ENCODE measurements around the gene SLC6A6.

Gene SLC6A6

DNA sequence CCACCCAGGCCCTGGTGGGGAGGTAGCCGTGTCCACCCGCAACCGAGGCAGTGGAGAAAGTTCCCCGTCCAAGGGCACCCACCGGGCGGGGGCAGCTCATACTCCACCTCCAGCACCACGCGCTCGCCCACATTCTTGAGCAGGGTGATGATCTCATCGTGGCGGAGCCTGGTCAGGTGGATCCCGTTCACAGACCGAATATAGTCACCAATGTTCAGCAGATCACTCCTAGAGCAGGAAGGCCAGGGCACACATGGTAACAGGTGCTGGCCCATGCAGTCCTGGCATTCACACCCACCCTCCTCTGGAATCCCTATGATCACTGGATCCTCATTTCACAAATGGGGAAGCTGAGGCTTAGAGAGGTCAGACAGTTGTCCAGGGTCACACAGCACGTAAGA lies 121.9 kb downstream of the SLC6A6 start:
- no peak for TF ChIP-seq SPI1 (IDR thresholded peaks at IDR 0.05; ENCODE audit: low read depth, low read length)
- no peak for TF ChIP-seq POLR2AphosphoS5 (IDR thresholded peaks at IDR 0.05; ENCODE audit: low read depth, low read length)
- no peak for TF ChIP-seq POU2F2 (IDR thresholded peaks at IDR 0.05; ENCODE audit: low read depth, low read length)
- no peak for TF ChIP-seq PAX5 (IDR thresholded peaks at IDR 0.05; ENCODE audit: insufficient read depth, low read length, severe bottlenecking)
- no peak for TF ChIP-seq POLR2A (IDR thresholded peaks at IDR 0.05; ENCODE audit: low read depth, low read length)
- no peak for TF ChIP-seq TAF1 (IDR thresholded peaks at IDR 0.05; ENCODE audit: low read depth, low read length)
- DNase-seq (ENCODE audit: insufficient read length, low spot score), result no peak
- FAIRE-seq, result no peak

DNA sequence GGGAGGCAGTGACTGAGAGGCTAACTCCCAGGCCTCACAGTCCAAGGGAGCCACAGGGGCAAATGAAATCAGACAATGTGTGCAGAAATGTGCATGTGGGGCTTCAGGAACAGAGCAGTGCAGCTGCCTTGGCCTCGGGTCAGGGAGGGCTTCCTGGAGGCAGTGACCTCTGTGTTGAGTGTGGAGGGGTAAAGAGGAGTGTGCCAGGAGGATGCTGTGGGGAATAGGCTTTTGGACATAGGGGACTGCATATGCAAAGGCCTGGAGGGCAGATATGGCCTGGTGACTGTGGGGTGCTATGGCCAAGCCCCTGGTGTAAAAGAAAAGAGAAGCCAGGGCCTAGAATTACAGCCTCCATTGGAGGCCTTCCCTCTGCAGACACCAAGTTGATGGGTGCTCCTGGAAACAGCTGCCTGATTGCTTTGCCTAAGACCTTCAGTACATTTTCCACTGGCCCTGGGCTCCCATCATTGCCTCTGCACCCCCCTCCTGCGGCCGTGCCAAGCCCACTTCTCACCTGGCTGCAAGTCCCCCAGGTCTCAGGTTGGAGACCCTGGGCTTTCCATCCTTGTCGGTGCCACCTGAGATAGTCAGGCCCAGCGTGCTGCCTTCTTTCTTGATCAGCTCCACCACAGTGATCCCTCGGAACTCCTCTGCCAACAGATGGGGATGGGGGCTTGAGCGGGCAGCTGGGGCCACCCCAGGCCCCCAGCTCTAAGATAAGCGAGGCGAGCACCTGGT lies 122.7 kb downstream of the SLC6A6 start:
- no peak for TF ChIP-seq SPI1 (IDR thresholded peaks at IDR 0.05; ENCODE audit: low read depth, low read length)
- no peak for TF ChIP-seq PAX5 (IDR thresholded peaks at IDR 0.05; ENCODE audit: insufficient read depth, low read length, severe bottlenecking)
- no peak for TF ChIP-seq POLR2AphosphoS5 (IDR thresholded peaks at IDR 0.05; ENCODE audit: low read depth, low read length)
- TF ChIP-seq TAF1 (IDR thresholded peaks at IDR 0.05; ENCODE audit: low read depth, low read length), result no peak
- TF ChIP-seq POU2F2 (IDR thresholded peaks at IDR 0.05; ENCODE audit: low read depth, low read length), result no peak
- TF ChIP-seq POLR2A (IDR thresholded peaks at IDR 0.05; ENCODE audit: low read depth, low read length), result no peak
- FAIRE-seq, result no peak
- DNase-seq (ENCODE audit: insufficient read length, low spot score), result no peak

DNA sequence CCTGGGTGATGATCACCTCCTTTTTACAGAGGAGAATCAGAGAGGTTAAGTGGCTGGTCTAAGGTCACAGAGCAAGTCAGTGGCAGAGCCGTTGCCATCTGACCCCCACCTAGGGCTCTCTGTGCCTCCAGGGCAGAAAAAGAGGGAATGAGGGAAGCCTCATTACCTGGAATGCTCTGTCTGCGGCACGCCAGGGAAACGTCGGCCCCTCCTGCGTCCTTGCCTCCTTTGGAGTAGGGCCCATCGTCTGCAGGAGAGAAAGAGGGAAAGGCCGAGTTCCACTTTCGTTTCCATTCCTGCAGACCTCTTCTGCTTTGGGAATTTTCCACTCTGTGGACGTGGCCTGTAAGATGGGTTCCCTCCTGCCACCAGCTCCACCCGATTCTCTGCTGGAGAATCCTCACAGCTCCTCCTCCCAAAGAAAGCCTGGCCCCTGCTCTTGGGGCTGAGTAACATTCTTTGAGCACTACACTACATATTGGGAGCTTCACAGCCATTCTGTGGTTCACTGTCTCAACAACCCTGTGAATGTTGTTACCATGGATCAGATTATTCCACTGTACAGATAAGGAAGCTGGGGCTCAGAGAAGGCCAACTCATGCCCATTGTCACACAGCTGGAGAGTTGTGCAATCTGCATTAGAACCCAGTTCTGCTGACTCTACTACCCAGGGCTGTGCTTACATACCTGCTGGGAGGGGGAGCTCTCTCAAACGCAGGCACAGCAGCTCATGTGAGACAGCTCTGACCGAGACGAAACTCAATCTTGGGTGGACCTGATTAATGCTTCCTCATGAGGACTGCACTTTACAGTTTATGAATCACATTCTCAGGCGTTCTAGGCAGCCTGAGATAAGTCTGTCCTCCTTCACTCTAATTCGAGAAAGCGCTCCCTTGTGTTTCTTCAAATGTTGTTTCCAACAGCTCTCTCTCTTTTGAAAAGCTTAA lies 123.6 kb downstream of the SLC6A6 start:
- FAIRE-seq (no peak), DNase-seq (ENCODE audit: insufficient read length, low spot score) (no peak)
- TF ChIP-seq POU2F2 (IDR thresholded peaks at IDR 0.05; ENCODE audit: low read depth, low read length), result no peak
- no peak for TF ChIP-seq POLR2A (IDR thresholded peaks at IDR 0.05; ENCODE audit: low read depth, low read length)
- no peak for TF ChIP-seq PAX5 (IDR thresholded peaks at IDR 0.05; ENCODE audit: insufficient read depth, low read length, severe bottlenecking)
- no peak for TF ChIP-seq POLR2AphosphoS5 (IDR thresholded peaks at IDR 0.05; ENCODE audit: low read depth, low read length)
- no peak for TF ChIP-seq TAF1 (IDR thresholded peaks at IDR 0.05; ENCODE audit: low read depth, low read length)
- no peak for TF ChIP-seq SPI1 (IDR thresholded peaks at IDR 0.05; ENCODE audit: low read depth, low read length)

DNA sequence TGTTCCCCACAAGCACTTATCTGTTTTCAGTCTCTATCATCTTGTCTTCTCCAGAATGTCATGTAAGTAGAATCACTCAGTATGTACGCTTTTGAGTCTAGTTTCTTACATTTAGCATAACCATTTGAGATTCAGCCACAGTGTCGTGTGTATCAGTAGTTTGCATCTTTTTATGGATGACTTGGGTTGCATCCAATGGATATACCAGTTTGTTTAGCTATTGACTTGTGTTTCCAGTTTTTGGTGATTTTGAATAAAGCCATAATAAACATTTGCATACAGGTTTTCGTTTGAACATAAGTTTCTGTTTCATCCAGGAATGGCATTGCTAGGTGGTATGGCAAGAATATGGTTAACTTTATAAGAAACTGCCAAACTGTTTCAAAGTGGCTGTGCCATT lies 125.7 kb downstream of the SLC6A6 start:
- TF ChIP-seq POLR2A (IDR thresholded peaks at IDR 0.05; ENCODE audit: low read depth, low read length) (no peak), POU2F2 (IDR thresholded peaks at IDR 0.05; ENCODE audit: low read depth, low read length) (no peak), TAF1 (IDR thresholded peaks at IDR 0.05; ENCODE audit: low read depth, low read length) (no peak), POLR2AphosphoS5 (IDR thresholded peaks at IDR 0.05; ENCODE audit: low read depth, low read length) (no peak), SPI1 (IDR thresholded peaks at IDR 0.05; ENCODE audit: low read depth, low read length) (no peak), PAX5 (IDR thresholded peaks at IDR 0.05; ENCODE audit: insufficient read depth, low read length, severe bottlenecking) (no peak)
- DNase-seq (ENCODE audit: insufficient read length, low spot score) (no peak), FAIRE-seq (no peak)

DNA sequence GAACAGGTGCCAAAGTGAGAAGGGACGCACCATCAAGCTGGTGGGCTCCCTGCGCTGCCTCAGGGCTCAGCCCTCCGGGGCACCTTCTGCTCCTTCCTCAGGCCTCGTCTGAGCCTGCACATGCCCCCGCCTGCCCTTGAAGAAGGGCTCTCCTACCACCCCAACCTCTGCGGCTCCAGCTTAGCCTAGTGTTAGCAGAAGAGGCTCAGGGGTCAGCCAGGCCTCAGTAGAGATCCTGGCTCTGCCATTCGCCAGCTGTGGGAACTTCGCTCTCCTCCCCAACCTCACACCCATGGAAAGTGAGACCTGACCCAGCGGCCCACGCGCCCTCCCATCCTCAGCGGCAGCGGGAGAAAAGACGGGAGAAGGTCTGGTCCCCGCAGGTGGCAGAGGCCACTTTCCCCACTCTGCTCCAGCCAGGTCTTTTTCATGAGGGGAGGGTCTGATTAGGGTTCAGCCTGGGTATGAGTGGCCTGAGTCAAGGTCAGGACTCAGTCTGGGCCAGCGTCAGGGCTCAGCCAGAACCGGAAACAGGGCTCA lies 129.5 kb downstream of the SLC6A6 start:
- DNase-seq (ENCODE audit: insufficient read length, low spot score) (no peak), FAIRE-seq (no peak)
- no peak for TF ChIP-seq PAX5 (IDR thresholded peaks at IDR 0.05; ENCODE audit: insufficient read depth, low read length, severe bottlenecking)
- no peak for TF ChIP-seq TAF1 (IDR thresholded peaks at IDR 0.05; ENCODE audit: low read depth, low read length)
- no peak for TF ChIP-seq POU2F2 (IDR thresholded peaks at IDR 0.05; ENCODE audit: low read depth, low read length)
- TF ChIP-seq POLR2A (IDR thresholded peaks at IDR 0.05; ENCODE audit: low read depth, low read length), result no peak
- TF ChIP-seq POLR2AphosphoS5 (IDR thresholded peaks at IDR 0.05; ENCODE audit: low read depth, low read length), result no peak
- TF ChIP-seq SPI1 (IDR thresholded peaks at IDR 0.05; ENCODE audit: low read depth, low read length), result no peak

DNA sequence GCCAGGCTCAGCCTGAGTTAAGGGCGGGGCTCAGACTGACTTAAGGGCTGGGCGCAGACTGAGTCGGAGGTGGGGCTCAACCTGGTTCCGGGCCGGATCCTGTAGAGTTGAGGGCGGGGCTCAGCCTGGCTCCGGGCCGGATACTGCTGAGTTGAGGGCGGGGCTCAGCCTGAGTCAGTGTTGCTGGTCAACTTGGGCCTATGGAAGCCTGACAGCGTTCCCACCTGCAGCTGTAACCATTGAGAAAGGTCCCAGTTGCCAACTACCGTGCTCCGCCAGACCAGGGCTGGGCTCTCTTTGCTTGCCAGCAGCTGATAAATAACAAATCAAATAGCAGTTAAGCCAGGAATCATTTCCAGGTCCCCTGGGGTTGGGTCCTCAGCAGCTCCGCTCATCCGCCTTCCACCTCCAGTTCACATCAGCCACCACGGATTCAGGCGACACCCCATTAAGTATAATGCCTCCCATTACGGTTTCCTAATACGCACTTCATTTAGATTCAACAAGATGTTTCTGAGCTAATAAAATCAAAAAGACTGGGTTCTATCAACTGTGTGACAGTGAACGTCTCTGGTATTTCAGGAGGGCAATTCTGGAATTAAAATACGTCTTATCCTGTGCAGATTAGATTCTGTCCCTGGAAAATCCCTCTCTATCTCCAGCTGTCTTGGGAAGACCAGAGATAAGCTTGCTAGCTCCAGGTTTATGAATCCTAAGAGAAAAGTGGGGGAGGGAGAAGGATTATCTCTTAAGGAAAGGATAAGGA lies 130.5 kb downstream of the SLC6A6 start:
- no peak for DNase-seq (ENCODE audit: insufficient read length, low spot score)
- no peak for FAIRE-seq
- TF ChIP-seq PAX5 (IDR thresholded peaks at IDR 0.05; ENCODE audit: insufficient read depth, low read length, severe bottlenecking) (no peak), SPI1 (IDR thresholded peaks at IDR 0.05; ENCODE audit: low read depth, low read length) (no peak), POU2F2 (IDR thresholded peaks at IDR 0.05; ENCODE audit: low read depth, low read length) (no peak), POLR2AphosphoS5 (IDR thresholded peaks at IDR 0.05; ENCODE audit: low read depth, low read length) (no peak), TAF1 (IDR thresholded peaks at IDR 0.05; ENCODE audit: low read depth, low read length) (no peak), POLR2A (IDR thresholded peaks at IDR 0.05; ENCODE audit: low read depth, low read length) (no peak)

DNA sequence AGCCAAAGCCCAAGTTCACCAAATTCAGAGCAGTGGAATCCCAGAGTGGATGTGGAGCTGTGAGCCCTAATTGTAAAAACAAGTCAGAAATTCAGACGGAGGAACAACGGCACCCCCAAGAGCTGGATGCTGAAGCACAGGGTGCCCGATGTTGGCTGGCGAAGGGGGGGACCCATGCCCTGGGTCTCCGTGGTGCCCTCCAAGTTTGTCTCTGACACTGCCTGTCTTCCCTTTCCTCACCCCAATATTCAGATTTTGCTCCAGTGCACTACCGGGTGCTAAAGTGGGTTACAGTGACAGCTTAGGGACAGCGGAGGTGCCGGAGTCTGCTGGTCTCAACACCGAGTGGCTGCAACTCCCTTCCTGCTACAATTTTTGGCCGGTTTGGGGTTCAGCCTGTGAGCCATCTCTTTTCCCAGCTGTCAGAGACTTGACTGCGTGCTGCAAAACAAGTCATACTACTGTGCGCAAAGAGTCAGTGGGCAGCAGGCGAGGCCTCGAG lies 131.1 kb downstream of the SLC6A6 start:
- no peak for FAIRE-seq
- DNase-seq (ENCODE audit: insufficient read length, low spot score), result no peak
- TF ChIP-seq PAX5 (IDR thresholded peaks at IDR 0.05; ENCODE audit: insufficient read depth, low read length, severe bottlenecking) (no peak), POLR2AphosphoS5 (IDR thresholded peaks at IDR 0.05; ENCODE audit: low read depth, low read length) (no peak), POU2F2 (IDR thresholded peaks at IDR 0.05; ENCODE audit: low read depth, low read length) (no peak), POLR2A (IDR thresholded peaks at IDR 0.05; ENCODE audit: low read depth, low read length) (no peak), TAF1 (IDR thresholded peaks at IDR 0.05; ENCODE audit: low read depth, low read length) (no peak), SPI1 (IDR thresholded peaks at IDR 0.05; ENCODE audit: low read depth, low read length) (no peak)

DNA sequence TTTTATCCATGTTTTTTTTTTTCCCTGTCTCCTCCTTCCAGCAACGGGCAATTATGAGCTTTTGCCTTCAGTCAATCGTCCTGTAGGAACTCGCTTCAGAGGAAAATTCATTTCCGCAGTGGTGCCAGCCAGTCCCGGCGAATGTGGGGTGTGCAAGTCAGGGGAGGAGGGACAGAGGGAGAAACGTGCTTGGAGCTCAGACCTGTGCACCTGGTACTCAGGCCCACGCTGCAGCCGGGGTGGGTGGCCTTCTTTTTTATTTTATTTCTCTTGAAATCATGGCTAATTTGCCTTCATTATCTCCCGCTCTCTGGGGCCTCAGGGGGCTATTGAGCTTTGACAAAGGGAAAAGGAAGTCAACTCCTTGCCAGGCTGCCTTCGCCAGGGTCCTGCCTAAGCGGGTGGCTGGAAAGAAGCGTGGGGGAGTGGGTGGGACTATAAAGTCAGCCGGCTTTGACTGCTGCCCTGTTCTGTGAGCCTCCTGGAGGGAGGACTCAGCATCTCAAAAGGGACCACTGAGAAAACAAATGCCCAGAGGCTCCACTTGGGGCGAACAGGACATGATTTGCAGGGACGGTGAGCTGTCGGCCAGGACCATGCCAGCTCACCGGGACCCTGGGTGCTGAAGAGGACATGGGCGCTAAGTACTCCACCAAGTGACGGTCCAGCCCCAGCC lies 132.2 kb downstream of the SLC6A6 start:
- no peak for TF ChIP-seq TAF1 (IDR thresholded peaks at IDR 0.05; ENCODE audit: low read depth, low read length)
- TF ChIP-seq PAX5 (IDR thresholded peaks at IDR 0.05; ENCODE audit: insufficient read depth, low read length, severe bottlenecking), result no peak
- TF ChIP-seq SPI1 (IDR thresholded peaks at IDR 0.05; ENCODE audit: low read depth, low read length), result no peak
- TF ChIP-seq POLR2A (IDR thresholded peaks at IDR 0.05; ENCODE audit: low read depth, low read length), result no peak
- no peak for TF ChIP-seq POU2F2 (IDR thresholded peaks at IDR 0.05; ENCODE audit: low read depth, low read length)
- DNase-seq (ENCODE audit: insufficient read length, low spot score), result no peak
- no peak for FAIRE-seq
